ENCODE measurements around the gene IFT52. TPM values are rescaled to one million over a fixed set of nuclear protein-coding genes. Genes with fewer than 3 reads are reported as not detected.

IFT52 gene
- total and polyA plus RNA-seq, 11 donors, result 4.2 to 15.5 (median 5.7) TPM

DNA sequence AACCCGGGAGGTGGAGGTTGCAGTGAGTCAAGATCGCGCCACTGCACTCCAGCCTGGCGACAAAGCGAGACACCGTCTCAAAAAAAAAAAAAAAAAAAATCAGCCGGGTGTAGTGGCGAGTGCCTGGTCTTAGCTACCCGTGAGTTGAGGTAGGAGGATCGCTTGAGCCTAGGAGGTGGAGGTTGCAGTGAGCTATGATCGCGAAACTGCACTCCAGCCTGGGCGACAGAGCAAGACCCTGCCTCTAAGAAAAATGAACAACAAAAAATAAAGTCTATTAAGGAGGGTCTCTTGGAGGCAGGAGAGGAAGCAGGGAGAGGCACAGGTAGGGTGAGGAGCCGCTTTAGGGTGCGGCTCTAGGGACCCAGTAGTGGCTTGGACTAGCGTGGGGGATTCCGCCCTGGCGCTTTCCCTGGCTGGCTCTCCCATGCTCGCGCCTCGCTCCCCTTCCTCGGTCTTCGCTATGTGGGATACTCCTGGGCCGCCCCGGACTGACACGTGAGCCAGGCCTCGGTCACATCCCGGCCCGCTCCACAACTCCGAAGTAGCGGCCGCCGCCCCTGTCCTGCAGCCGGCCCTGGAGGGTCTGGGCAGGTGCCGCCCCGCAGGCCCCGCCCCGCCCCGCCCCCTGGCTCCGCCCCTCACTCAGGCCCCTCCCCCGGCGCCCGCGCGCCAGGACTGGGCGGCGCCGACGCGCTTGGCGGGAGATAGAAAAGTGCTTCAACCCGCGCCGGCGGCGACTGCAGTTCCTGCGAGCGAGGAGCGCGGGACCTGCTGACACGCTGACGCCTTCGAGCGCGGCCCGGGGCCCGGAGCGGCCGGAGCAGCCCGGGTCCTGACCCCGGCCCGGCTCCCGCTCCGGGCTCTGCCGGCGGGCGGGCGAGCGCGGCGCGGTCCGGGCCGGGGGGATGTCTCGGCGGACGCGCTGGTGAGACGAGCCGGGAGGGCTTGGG lies 75.9 kb downstream of the IFT52 start, which contains the start of gene MYBL2:
TSS of gene MYBL2 (plus strand) at position 739 of the 953 bp plus-strand sequence. CDS start at position 909, 170 bp downstream.
- TF ChIP-seq CTCF (IDR thresholded peaks at IDR 0.05) (no peak), POLR2A (IDR thresholded peaks at IDR 0.05) (no peak)
- Histone ChIP-seq H3K27ac (no peak within 1 kb of the TSS), H3K36me3 (no peaks in the 10 kb centered on the region), H3K4me3 (peak within 1 kb of the TSS in 10 of 12 donors; percentile 1 to 60 (median 23)), H3K4me1 (peaks cover 0 to 14% (median 8%) of the 10 kb centered on the region in 12 donors), H3K27me3 (peaks cover 14 to 58% (median 35%) of the 10 kb centered on the region in 9 donors), H3K9me3 (no peaks in the 10 kb centered on the region)
- DNase-seq (peak in 3 of 5 donors; percentile 24 to 79 (median 37)), ATAC-seq (peak; percentile 20 to 86 (median 74))
- 10 to 25% (median 16%) methylated on average over 37 to 90 of the region's 90 CpGs for WGBS, 4 donors
- intact Hi-C loops (cut with DNase I), result no loop called here

GRCh38 chr20:43667341-43668132 lies 76.8 kb downstream of the IFT52 start:
- 6 to 18% (median 10%) methylated on average over 10 to 34 of the region's 34 CpGs for WGBS, 4 donors
- no peaks in the 10 kb centered on the region for H3K9me3 ChIP-seq
- intact Hi-C loops (cut with DNase I), result no loop called here
- no peaks in the 10 kb centered on the region for H3K36me3 ChIP-seq
- DNase-seq, result no peak
- TF ChIP-seq CTCF (IDR thresholded peaks at IDR 0.05), result no peak
- no peak for TF ChIP-seq POLR2A (IDR thresholded peaks at IDR 0.05)
- H3K4me3 ChIP-seq, result peak overlapping the region in 6 of 12 donors; percentile 1 to 60 (median 28)
- ATAC-seq, result no peak
- peaks cover 0 to 14% (median 8%) of the 10 kb centered on the region in 12 donors for H3K4me1 ChIP-seq
- H3K27me3 ChIP-seq, result peaks cover 14 to 58% (median 35%) of the 10 kb centered on the region in 9 donors
- no peak overlapping the region for H3K27ac ChIP-seq

DNA sequence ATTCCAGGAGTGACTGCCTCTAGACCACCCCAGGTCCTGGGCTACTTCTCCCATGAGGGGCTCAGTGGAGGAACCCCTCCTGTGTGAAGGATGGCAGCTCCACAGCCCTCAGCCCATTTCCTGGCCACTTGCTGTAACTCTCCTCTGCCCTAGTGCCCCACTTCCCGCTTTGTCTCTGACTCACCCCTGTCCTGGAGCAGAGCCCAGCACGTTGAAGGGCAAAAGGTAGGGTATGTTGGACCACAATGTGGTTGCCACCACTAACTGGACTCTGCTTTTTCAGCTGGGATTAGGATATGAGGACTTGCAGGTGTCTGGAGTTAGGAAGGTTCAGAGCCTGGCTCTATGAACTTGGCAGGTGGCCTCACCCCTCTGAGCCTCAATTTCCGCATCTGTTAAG lies 78.6 kb downstream of the IFT52 start:
- H3K9me3 ChIP-seq, result no peaks in the 10 kb centered on the region
- H3K4me3 ChIP-seq, result no peak overlapping the region
- H3K36me3 ChIP-seq, result no peaks in the 10 kb centered on the region
- no peak for ATAC-seq
- WGBS, 4 donors, result 82 to 88% (median 85%) methylated on average over 3 of the region's 3 CpGs
- peaks cover 14 to 52% (median 35%) of the 10 kb centered on the region in 9 donors for H3K27me3 ChIP-seq
- intact Hi-C loops (cut with DNase I), result no loop called here
- no peak overlapping the region for H3K27ac ChIP-seq
- peaks cover 0 to 14% (median 8%) of the 10 kb centered on the region in 12 donors for H3K4me1 ChIP-seq
- TF ChIP-seq POLR2A (IDR thresholded peaks at IDR 0.05) (no peak), CTCF (IDR thresholded peaks at IDR 0.05) (no peak)
- no peak for DNase-seq

All from heart left ventricle (tissue), 16 donors.